Natural killer cell treated with Interleukin-12 subunit alpha and Interleukin-12 subunit beta and Interleukin-15 and Interleukin-18, amount 100 ng/mL, for 72 hours (primary cell): ENCODE data around the gene GSPT2. TPM values are rescaled to one million over a fixed set of nuclear protein-coding genes. Genes with fewer than 3 reads are reported as not detected.
"Not testable (repeated sequence)": the region's sequence is repeated elsewhere in the genome, so short reads cannot be mapped to it uniquely, and the experiment has no call there.

ENCODE experiments used
- ATAC-seq, 2 donors: fragments of 150-1000 bp; cut with Tn5 transposase in 1 of 2; sonication (Bioruptor Pico), chemical (Tn5 transposase) in 1 of 2; 2 replicates each; pipeline ENCODE4 v1.10.0; 2021
- DNase-seq: peaks from one replicate; pipeline ENCODE4 v3.0.0; 2022; ENCODE audit warnings: low spot score
- H3K27ac Mint-ChIP-seq, 2 donors: 1 replicate in 1 of 2; 2 replicates in 1 of 2; pipeline ENCODE4 v1.8.0; 2022; ENCODE audit warnings: mixed read lengths in 2 of 2, mild to moderate bottlenecking in 1 of 2, moderate library complexity in 1 of 2
- H3K27me3 Mint-ChIP-seq, 2 donors: 1 replicate in 1 of 2; 2 replicates in 1 of 2; pipeline ENCODE4 v1.8.0; 2022; ENCODE audit warnings: mixed read lengths in 2 of 2
- H3K36me3 Mint-ChIP-seq: one replicate; pipeline ENCODE4 v1.8.0; 2022; ENCODE audit warnings: mixed read lengths
- H3K4me1 Mint-ChIP-seq, 2 donors: 1 replicate in 1 of 2; 2 replicates in 1 of 2; pipeline ENCODE4 v1.8.0; 2022; ENCODE audit warnings: low read depth in 2 of 2, mixed read lengths in 2 of 2, mild to moderate bottlenecking in 1 of 2
- H3K4me3 Mint-ChIP-seq: one replicate; pipeline ENCODE4 v1.8.0; 2022; ENCODE audit warnings: mixed read lengths
- H3K9me3 Mint-ChIP-seq: 2 replicates; pipeline ENCODE4 v1.8.0; 2022; ENCODE audit warnings: mixed read lengths
- total RNA-seq, 2 donors: library from RNA; stranded (reverse); gene quantifications; one replicate each; pipeline ENCODE4 v1.2.3, GENCODE V29; 2022

The GSPT2 gene
- 10 to 100 TPM in 1 of 2 donors, 1 to 10 TPM in 1; 9.8 to 12.2 TPM for total RNA-seq

- Mint-ChIP-seq H3K9me3 (no peaks in the 10 kb centered on the region), H3K36me3 (peaks cover 25% of the 10 kb centered on the region), H3K27ac (peak within 1 kb of the TSS; percentile 35 to 77), H3K4me1 (peaks cover 10 to 16% of the 10 kb centered on the region in 2 donors), H3K27me3 (peaks cover 18 to 21% of the 10 kb centered on the region in 2 donors), H3K4me3 (peak within 1 kb of the TSS; percentile 94)
- ATAC-seq (peak; percentile 95 to 99), DNase-seq (peak; percentile 74)
Measured at GRCh38 chrX:51743179-51743957, at the start of gene GSPT2. Gene GSPT2, plus strand, starts transcription at chrX:51743442. Its CDS starts 185 bp downstream, at chrX:51743627.

- Mint-ChIP-seq H3K4me1 (no peaks in the 10 kb centered on the region), H3K36me3 (no peaks in the 10 kb centered on the region), H3K27me3 (peaks cover 10 to 23% of the 10 kb centered on the region in 2 donors), H3K9me3 (no peaks in the 10 kb centered on the region), H3K4me3 (no peak overlapping the region), H3K27ac (no peak overlapping the region)
- no peak for ATAC-seq
- no peak for DNase-seq
Measured at GRCh38 chrX:51694254-51694653, 49.0 kb upstream of the GSPT2 start.

GRCh38 chrX:51697397-51697796 lies 45.8 kb upstream of the GSPT2 start:
- no peaks in the 10 kb centered on the region for H3K36me3 Mint-ChIP-seq
- no peak overlapping the region for H3K4me3 Mint-ChIP-seq
- H3K27me3 Mint-ChIP-seq: peaks cover 10 to 23% of the 10 kb centered on the region in 2 donors
- no peaks in the 10 kb centered on the region for H3K9me3 Mint-ChIP-seq
- no peaks in the 10 kb centered on the region for H3K4me1 Mint-ChIP-seq
- no peak overlapping the region for H3K27ac Mint-ChIP-seq
- no peak for DNase-seq
- no peak for ATAC-seq

- H3K27ac Mint-ChIP-seq, H3K36me3 Mint-ChIP-seq, H3K27me3 Mint-ChIP-seq, DNase-seq, H3K4me1 Mint-ChIP-seq, H3K9me3 Mint-ChIP-seq, H3K4me3 Mint-ChIP-seq: not testable (repeated sequence)
- ATAC-seq: peak in 1 of 2 donors; percentile 50
Measured at GRCh38 chrX:51710277-51711164, 32.7 kb upstream of the GSPT2 start, which contains the start of gene CENPVL1. Gene CENPVL1, plus strand, starts transcription at chrX:51710512. Its CDS starts 0 bp downstream, at chrX:51710512.

- not testable (repeated sequence) for H3K4me1 Mint-ChIP-seq, ATAC-seq, H3K36me3 Mint-ChIP-seq, H3K9me3 Mint-ChIP-seq, H3K27me3 Mint-ChIP-seq, DNase-seq, H3K4me3 Mint-ChIP-seq, H3K27ac Mint-ChIP-seq
Measured at GRCh38 chrX:51712943-51713647, 30.1 kb upstream of the GSPT2 start.

- H3K4me1 Mint-ChIP-seq: no peaks in the 10 kb centered on the region
- no peaks in the 10 kb centered on the region for H3K36me3 Mint-ChIP-seq
- H3K27me3 Mint-ChIP-seq: peaks cover 0 to 32% of the 10 kb centered on the region in 2 donors
- ATAC-seq (no peak), DNase-seq (no peak)
- no peak overlapping the region for H3K4me3 Mint-ChIP-seq
- no peaks in the 10 kb centered on the region for H3K9me3 Mint-ChIP-seq
- H3K27ac Mint-ChIP-seq: no peak overlapping the region
Measured at GRCh38 chrX:51728202-51728601, 15.0 kb upstream of the GSPT2 start.

- Mint-ChIP-seq H3K36me3 (no peaks in the 10 kb centered on the region), H3K27ac (no peak overlapping the region), H3K4me3 (no peak overlapping the region), H3K4me1 (no peaks in the 10 kb centered on the region), H3K27me3 (peaks cover 40 to 47% of the 10 kb centered on the region in 2 donors), H3K9me3 (no peaks in the 10 kb centered on the region)
- ATAC-seq (no peak), DNase-seq (no peak)
Measured at GRCh38 chrX:51737091-51737490, 6.2 kb upstream of the GSPT2 start.

GRCh38 chrX:51742586-51742985 lies 656 bp upstream of the GSPT2 start:
- H3K36me3 Mint-ChIP-seq: peaks cover 25% of the 10 kb centered on the region
- peaks cover 23 to 25% of the 10 kb centered on the region in 2 donors for H3K27me3 Mint-ChIP-seq
- no peak overlapping the region for H3K4me3 Mint-ChIP-seq
- peak overlapping the region; percentile 35 to 77 for H3K27ac Mint-ChIP-seq
- DNase-seq (no peak), ATAC-seq (no peak)
- peaks cover 10 to 16% of the 10 kb centered on the region in 2 donors for H3K4me1 Mint-ChIP-seq
- H3K9me3 Mint-ChIP-seq: no peaks in the 10 kb centered on the region

GRCh38 chrX:51747671-51748070 lies 4.4 kb downstream of the GSPT2 start:
- DNase-seq: no peak
- Mint-ChIP-seq H3K27ac (no peak overlapping the region), H3K27me3 (peaks cover 0 to 8% of the 10 kb centered on the region in 2 donors), H3K36me3 (peaks cover 25% of the 10 kb centered on the region), H3K4me3 (no peak overlapping the region), H3K4me1 (peaks cover 10 to 16% of the 10 kb centered on the region in 2 donors), H3K9me3 (no peaks in the 10 kb centered on the region)
- ATAC-seq: no peak

- Mint-ChIP-seq H3K9me3 (no peaks in the 10 kb centered on the region), H3K36me3 (no peaks in the 10 kb centered on the region), H3K4me1 (no peaks in the 10 kb centered on the region), H3K27ac (no peak overlapping the region), H3K27me3 (peaks cover 10 to 12% of the 10 kb centered on the region in 2 donors), H3K4me3 (no peak overlapping the region)
- ATAC-seq: no peak
- no peak for DNase-seq
Measured at GRCh38 chrX:51759055-51759839, 16.0 kb downstream of the GSPT2 start.

GRCh38 chrX:51760657-51761056 lies 17.4 kb downstream of the GSPT2 start:
- no peak for ATAC-seq
- H3K27me3 Mint-ChIP-seq: peaks cover 11 to 12% of the 10 kb centered on the region in 2 donors
- H3K27ac Mint-ChIP-seq: no peak overlapping the region
- no peak overlapping the region for H3K4me3 Mint-ChIP-seq
- no peak for DNase-seq
- no peaks in the 10 kb centered on the region for H3K36me3 Mint-ChIP-seq
- no peaks in the 10 kb centered on the region for H3K4me1 Mint-ChIP-seq
- H3K9me3 Mint-ChIP-seq: no peaks in the 10 kb centered on the region

GRCh38 chrX:51766546-51766945 lies 23.3 kb downstream of the GSPT2 start:
- no peak overlapping the region for H3K27ac Mint-ChIP-seq
- no peak for ATAC-seq
- H3K9me3 Mint-ChIP-seq: no peaks in the 10 kb centered on the region
- H3K4me3 Mint-ChIP-seq: no peak overlapping the region
- H3K27me3 Mint-ChIP-seq: peaks cover 7 to 11% of the 10 kb centered on the region in 2 donors
- H3K4me1 Mint-ChIP-seq: no peaks in the 10 kb centered on the region
- no peak for DNase-seq
- no peaks in the 10 kb centered on the region for H3K36me3 Mint-ChIP-seq

GRCh38 chrX:51776851-51777250 lies 33.6 kb downstream of the GSPT2 start:
- Mint-ChIP-seq H3K27ac (no peak overlapping the region), H3K36me3 (no peaks in the 10 kb centered on the region), H3K27me3 (peaks cover 14 to 22% of the 10 kb centered on the region in 2 donors), H3K9me3 (no peaks in the 10 kb centered on the region), H3K4me3 (no peak overlapping the region), H3K4me1 (no peaks in the 10 kb centered on the region)
- ATAC-seq (no peak), DNase-seq (no peak)
